Liver (tissue), 2 donors: ENCODE results near the gene BCS1L.

Source experiments
- CTCF ChIP-seq: fragments of 150-350 bp; IDR thresholded peaks from 2 replicates; pipeline ENCODE4 v1.5.1; 2017; ENCODE audit warnings: improper control_type of control experiment, low read depth, low read length; ENCODE audit not compliant: missing input control
- FOXA1 ChIP-seq: IDR thresholded peaks from 2 replicates; pipeline ENCODE4 v1.6.1; 2016; ENCODE audit warnings: antibody characterized with exemption
- FOXA2 ChIP-seq: IDR thresholded peaks from 2 replicates; pipeline ENCODE4 v1.6.1; 2016; ENCODE audit warnings: antibody characterized with exemption
- REST ChIP-seq: IDR thresholded peaks from 2 replicates; pipeline ENCODE4 v1.6.1; 2016; ENCODE audit warnings: antibody characterized with exemption, mild to moderate bottlenecking
- YY1 ChIP-seq: IDR thresholded peaks from 2 replicates; pipeline ENCODE4 v1.6.1; 2016; ENCODE audit warnings: antibody characterized with exemption, mild to moderate bottlenecking
- donor health status: healthy.

- TF ChIP-seq CTCF (no peak), FOXA2 (no peak), YY1 (no peak), REST (no peak), FOXA1 (no peak)
Observed at GRCh38 chr2:218708086-218708485, 48.6 kb downstream of the BCS1L start.
